Measurements from ENCODE around the gene CNTNAP2.
A peak's percentile ranks its signal among the peaks of the same experiment; 100 is the strongest.
"Not testable (repeated sequence)": the region's sequence is repeated elsewhere in the genome, so short reads cannot be mapped to it uniquely, and the experiment has no call there.

Gene CNTNAP2

GRCh38 chr7:148050492-148051158 is 1934.0 kb downstream of the CNTNAP2 start:
- DNase-seq (ENCODE audit: low read depth, low spot score), result no peak
- H3K27ac ChIP-seq, result no peak overlapping the region

- H3K27ac ChIP-seq, result no peak overlapping the region
- no peak for DNase-seq (ENCODE audit: low read depth, low spot score)
Observed at GRCh38 chr7:148056406-148056805, 1939.8 kb downstream of the CNTNAP2 start.

GRCh38 chr7:148058092-148058491 is 1941.5 kb downstream of the CNTNAP2 start:
- DNase-seq (ENCODE audit: low read depth, low spot score), result no peak
- H3K27ac ChIP-seq, result no peak overlapping the region

- DNase-seq (ENCODE audit: low read depth, low spot score), result no peak
- H3K27ac ChIP-seq, result no peak overlapping the region
Observed at GRCh38 chr7:148058753-148059152, 1942.2 kb downstream of the CNTNAP2 start.

- H3K27ac ChIP-seq, result no peak overlapping the region
- no peak for DNase-seq (ENCODE audit: low read depth, low spot score)
Observed at GRCh38 chr7:148060724-148061123, 1944.1 kb downstream of the CNTNAP2 start.

- H3K27ac ChIP-seq; DNase-seq (ENCODE audit: low read depth, low spot score): not testable (repeated sequence)
Observed at GRCh38 chr7:148078111-148078510, 1961.5 kb downstream of the CNTNAP2 start.

- no peak for DNase-seq (ENCODE audit: low read depth, low spot score)
- H3K27ac ChIP-seq, result no peak overlapping the region
Observed at GRCh38 chr7:148079206-148080080, 1962.8 kb downstream of the CNTNAP2 start.

- H3K27ac ChIP-seq, result no peak overlapping the region
- DNase-seq (ENCODE audit: low read depth, low spot score), result no peak
Observed at GRCh38 chr7:148083448-148083847, 1966.8 kb downstream of the CNTNAP2 start.

- peak; percentile 2 for DNase-seq (ENCODE audit: low read depth, low spot score)
- H3K27ac ChIP-seq, result no peak overlapping the region
Observed at GRCh38 chr7:148084138-148084537, 1967.5 kb downstream of the CNTNAP2 start.

- DNase-seq (ENCODE audit: low read depth, low spot score), result no peak
- no peak overlapping the region for H3K27ac ChIP-seq
Observed at GRCh38 chr7:148091882-148092281, 1975.3 kb downstream of the CNTNAP2 start.

GRCh38 chr7:148093375-148094166 is 1977.0 kb downstream of the CNTNAP2 start:
- no peak for DNase-seq (ENCODE audit: low read depth, low spot score)
- no peak overlapping the region for H3K27ac ChIP-seq

GRCh38 chr7:148095066-148095465 is 1978.5 kb downstream of the CNTNAP2 start:
- no peak for DNase-seq (ENCODE audit: low read depth, low spot score)
- H3K27ac ChIP-seq, result no peak overlapping the region

- no peak for DNase-seq (ENCODE audit: low read depth, low spot score)
- H3K27ac ChIP-seq, result no peak overlapping the region
Observed at GRCh38 chr7:148104136-148104716, 1987.6 kb downstream of the CNTNAP2 start.

GRCh38 chr7:148104924-148105323 is 1988.3 kb downstream of the CNTNAP2 start:
- no peak overlapping the region for H3K27ac ChIP-seq
- DNase-seq (ENCODE audit: low read depth, low spot score), result no peak

- H3K27ac ChIP-seq, result no peak overlapping the region
- DNase-seq (ENCODE audit: low read depth, low spot score), result no peak
Observed at GRCh38 chr7:148105853-148106252, 1989.3 kb downstream of the CNTNAP2 start.

GRCh38 chr7:148107443-148108127 is 1991.0 kb downstream of the CNTNAP2 start:
- H3K27ac ChIP-seq, result no peak overlapping the region
- no peak for DNase-seq (ENCODE audit: low read depth, low spot score)

- no peak for DNase-seq (ENCODE audit: low read depth, low spot score)
- H3K27ac ChIP-seq, result no peak overlapping the region
Observed at GRCh38 chr7:148108381-148108780, 1991.8 kb downstream of the CNTNAP2 start.

- no peak overlapping the region for H3K27ac ChIP-seq
- DNase-seq (ENCODE audit: low read depth, low spot score), result no peak
Observed at GRCh38 chr7:148110097-148110868, 1993.7 kb downstream of the CNTNAP2 start.

GRCh38 chr7:148114804-148115203 is 1998.2 kb downstream of the CNTNAP2 start:
- no peak overlapping the region for H3K27ac ChIP-seq
- no peak for DNase-seq (ENCODE audit: low read depth, low spot score)
